H1 (cell line): ENCODE measurements around the gene ROBO4.

Source experiments
- BACH1 ChIP-seq: IDR thresholded peaks from 2 replicates; pipeline ENCODE4 v1.6.1; 2012; ENCODE audit warnings: low read length, improper control_type of control experiment
- CHD2 ChIP-seq: IDR thresholded peaks from 2 replicates; pipeline ENCODE4 v1.6.1; 2012; ENCODE audit warnings: low read length, improper control_type of control experiment
- CTCF ChIP-seq, 3 experiments: IDR thresholded peaks; 1 replicate in 2 of 3; 2 replicates in 1 of 3; pipeline versions ENCODE4 v1.5.1 to v1.6.1; 2011; ENCODE audit warnings: low read length in 3 of 3, mild to moderate bottlenecking in 3 of 3, inconsistent platforms in 2 of 3, low read depth in 1 of 3, moderate library complexity in 1 of 3; ENCODE audit not compliant: insufficient read depth in 1 of 3; ENCODE audit errors: control extremely low read depth in 1 of 3
- EZH2 ChIP-seq: fragments of 200-600 bp; sonication (generic); IDR thresholded peaks from 2 replicates; pipeline ENCODE4 v1.7.1; 2012; ENCODE audit warnings: low read depth, mild to moderate bottlenecking, moderate library complexity, low read length, inconsistent platforms; ENCODE audit not compliant: severe bottlenecking
- GTF2F1 ChIP-seq: IDR thresholded peaks from 2 replicates; pipeline ENCODE4 v1.6.1; 2012; ENCODE audit warnings: low read depth, low read length, improper control_type of control experiment, borderline replicate concordance
- MAX ChIP-seq: IDR thresholded peaks from 2 replicates; pipeline ENCODE4 v1.6.1; 2012; ENCODE audit warnings: inconsistent platforms
- NRF1 ChIP-seq: IDR thresholded peaks from 2 replicates; pipeline ENCODE4 v1.6.1; 2011; ENCODE audit warnings: mild to moderate bottlenecking, low read depth, low read length, improper control_type of control experiment
- PHF8 ChIP-seq: fragments of 200-600 bp; sonication (generic); conservative IDR thresholded peaks from 2 replicates; pipeline ENCODE4 v1.7.1; 2012; ENCODE audit warnings: low read depth, mild to moderate bottlenecking, inconsistent platforms, low read length, moderate library complexity
- SP1 ChIP-seq: IDR thresholded peaks from 2 replicates; pipeline ENCODE4 v1.6.1; 2011; ENCODE audit warnings: low read depth, low read length
- SUZ12 ChIP-seq: fragments of 200-600 bp; sonication (generic); IDR thresholded peaks from 2 replicates; pipeline ENCODE4 v1.6.1; 2012; ENCODE audit warnings: mild to moderate bottlenecking, inconsistent platforms, low read length, moderate library complexity, mixed read lengths
- TAF1 ChIP-seq: IDR thresholded peaks from 2 replicates; pipeline ENCODE4 v1.6.1; 2011; ENCODE audit warnings: mild to moderate bottlenecking, low read depth, low read length
- YY1 ChIP-seq: IDR thresholded peaks from 2 replicates; pipeline ENCODE4 v1.6.1; 2011; ENCODE audit warnings: low read depth, mild to moderate bottlenecking, low read length

GRCh38 chr11:124922831-124923230 is 25.2 kb upstream of the ROBO4 start:
- TF ChIP-seq SUZ12: no peak
- TF ChIP-seq SP1: no peak
- TF ChIP-seq GTF2F1: no peak
- TF ChIP-seq CHD2: no peak
- TF ChIP-seq PHF8: no peak
- no peak for TF ChIP-seq EZH2
- no peak for TF ChIP-seq MAX
- no peak for TF ChIP-seq NRF1
- no peak for TF ChIP-seq CTCF (IDR thresholded peaks at IDR 0.05; ENCODE audit: control extremely low read depth in 1 of 3, insufficient read depth in 1 of 3, low read depth in 1 of 3, low read length in 3 of 3)
- TF ChIP-seq TAF1: no peak
- no peak for TF ChIP-seq BACH1
- no peak for TF ChIP-seq YY1
